Suppressor macrophage treated with lipopolysaccharide for 4 hours (primary cell): ENCODE data around the gene MGAT2.
"Not testable (repeated sequence)": the region's sequence is repeated elsewhere in the genome, so short reads cannot be mapped to it uniquely, and the experiment has no call there.

Experiments
- DNase-seq: peaks from one replicate; pipeline ENCODE4 v3.0.0-alpha.2; 2020

The MGAT2 gene

GRCh38 chr14:49657500-49657899 is 36.9 kb downstream of the MGAT2 start:
- not testable (repeated sequence) for DNase-seq

GRCh38 chr14:49659526-49660455 is 39.2 kb downstream of the MGAT2 start:
- DNase-seq = no peak

GRCh38 chr14:49670475-49670874 is 49.9 kb downstream of the MGAT2 start:
- DNase-seq = no peak
